ENCODE data around the gene PEMT. TPM values are rescaled to one million over a fixed set of nuclear protein-coding genes. Genes with fewer than 3 reads are reported as not detected.
A peak's percentile ranks its signal among the peaks of the same experiment; 100 is the strongest.

Gene PEMT
- polyA plus RNA-seq, 1 donor = 25.7 TPM

DNA sequence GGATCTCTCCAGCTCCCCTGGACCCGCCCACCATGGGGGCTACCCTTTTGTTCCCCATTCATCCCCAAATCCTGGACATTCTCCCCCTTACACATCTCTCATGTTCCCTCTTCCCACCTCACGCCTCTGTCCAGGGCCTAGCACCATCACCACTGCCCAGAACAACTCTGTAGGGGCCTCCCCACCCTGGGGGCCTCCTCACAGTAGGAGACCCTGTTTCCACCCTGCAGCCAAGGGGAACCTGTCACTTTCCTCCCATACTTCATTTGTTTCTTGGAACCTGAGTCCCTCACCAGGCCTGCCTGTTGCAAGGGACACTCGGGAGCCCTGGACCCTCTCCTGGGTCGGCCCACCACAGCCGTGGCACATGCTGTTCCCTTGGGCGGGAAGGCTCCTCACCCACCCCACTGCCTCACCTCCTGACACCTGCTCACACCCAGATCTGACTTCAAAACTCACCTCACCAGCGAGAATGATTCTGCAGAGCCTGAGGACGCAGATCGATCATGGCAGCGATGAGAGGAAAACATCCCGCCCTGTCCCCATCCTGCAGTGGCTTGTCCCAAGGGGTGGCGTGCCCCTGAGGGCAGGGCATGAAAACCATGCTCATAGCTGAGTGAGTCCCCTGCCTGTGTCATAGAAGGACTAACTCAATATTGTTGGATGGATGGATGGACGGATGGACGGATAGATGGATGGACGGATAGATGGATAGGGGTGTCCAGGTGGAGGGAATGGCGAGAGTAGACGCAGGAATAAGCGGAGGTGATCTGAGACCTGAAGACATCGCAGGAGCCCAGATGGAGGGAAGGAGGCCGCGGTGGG, 88.6 kb downstream of the PEMT start:
- Histone ChIP-seq H3K4me1 (ENCODE audit: control insufficient read depth, insufficient read depth, low read length) (no peaks in the 10 kb centered on the region), H3K9me3 (ENCODE audit: control insufficient read depth, low read depth, low read length) (no peaks in the 10 kb centered on the region), H3K36me3 (ENCODE audit: control insufficient read depth, insufficient read depth, low read length) (no peaks in the 10 kb centered on the region), H3K4me3 (ENCODE audit: low read length) (no peak overlapping the region), H3K27me3 (ENCODE audit: control insufficient read depth, insufficient read depth, low read length) (no peaks in the 10 kb centered on the region), H3K27ac (ENCODE audit: low read length) (no peak overlapping the region)
- 100% methylated on average over 1 of the region's 21 CpGs for WGBS (ENCODE audit: insufficient coverage, low lambda C conversion rate)
- DNase-seq = no peak

DNA sequence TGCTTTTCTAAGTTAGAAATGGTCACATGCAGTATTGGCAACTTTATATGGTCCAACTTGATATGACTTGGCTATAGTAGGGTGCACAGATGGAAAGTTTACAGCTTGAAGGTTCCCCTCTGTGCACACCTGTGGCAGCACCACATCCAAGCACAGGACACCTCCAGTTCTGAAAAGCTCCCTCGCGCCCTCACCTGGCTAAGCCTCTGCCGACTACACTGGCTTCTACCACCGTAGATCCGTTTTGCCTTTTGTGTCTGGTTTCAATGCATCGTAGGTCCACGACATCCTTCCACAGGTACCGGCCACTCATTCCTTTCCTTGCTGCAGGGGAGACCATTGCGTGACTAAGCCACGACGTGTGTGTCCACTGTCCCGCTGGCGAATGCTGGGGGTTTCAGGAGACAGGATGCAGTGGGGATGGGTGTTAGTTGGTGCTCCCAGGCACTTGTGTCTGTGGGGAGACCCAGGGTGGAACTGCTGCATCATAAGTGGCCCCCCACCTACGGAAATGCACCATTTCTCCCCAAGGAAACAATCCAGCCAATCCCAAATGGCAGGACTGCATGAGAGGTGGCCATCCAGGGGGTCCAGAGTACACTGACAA, 90.4 kb downstream of the PEMT start:
- H3K4me1 ChIP-seq (ENCODE audit: control insufficient read depth, insufficient read depth, low read length) = peaks cover 3% of the 10 kb centered on the region
- H3K9me3 ChIP-seq (ENCODE audit: control insufficient read depth, low read depth, low read length) = no peaks in the 10 kb centered on the region
- no peaks in the 10 kb centered on the region for H3K36me3 ChIP-seq (ENCODE audit: control insufficient read depth, insufficient read depth, low read length)
- no peaks in the 10 kb centered on the region for H3K27me3 ChIP-seq (ENCODE audit: control insufficient read depth, insufficient read depth, low read length)
- H3K4me3 ChIP-seq (ENCODE audit: low read length) = no peak overlapping the region
- no peak overlapping the region for H3K27ac ChIP-seq (ENCODE audit: low read length)
- no peak for DNase-seq
- WGBS (ENCODE audit: insufficient coverage, low lambda C conversion rate) = no CpG with 5 or more reads among the region's 14 CpGs

GRCh38 chr17:17499402-17500145, 91.9 kb downstream of the PEMT start:
- H3K27ac ChIP-seq (ENCODE audit: low read length) = no peak overlapping the region
- H3K4me3 ChIP-seq (ENCODE audit: low read length) = no peak overlapping the region
- H3K9me3 ChIP-seq (ENCODE audit: control insufficient read depth, low read depth, low read length) = no peaks in the 10 kb centered on the region
- peaks cover 14% of the 10 kb centered on the region for H3K27me3 ChIP-seq (ENCODE audit: control insufficient read depth, insufficient read depth, low read length)
- no CpG with 5 or more reads among the region's 17 CpGs for WGBS (ENCODE audit: insufficient coverage, low lambda C conversion rate)
- H3K4me1 ChIP-seq (ENCODE audit: control insufficient read depth, insufficient read depth, low read length) = peaks cover 13% of the 10 kb centered on the region
- no peaks in the 10 kb centered on the region for H3K36me3 ChIP-seq (ENCODE audit: control insufficient read depth, insufficient read depth, low read length)
- DNase-seq = no peak

GRCh38 chr17:17498606-17499301, 92.8 kb downstream of the PEMT start:
- no peak overlapping the region for H3K27ac ChIP-seq (ENCODE audit: low read length)
- no peak for DNase-seq
- peaks cover 15% of the 10 kb centered on the region for H3K4me1 ChIP-seq (ENCODE audit: control insufficient read depth, insufficient read depth, low read length)
- no CpG with 5 or more reads among the region's 16 CpGs for whole genome bisulfite sequencing (ENCODE audit: insufficient coverage, low lambda C conversion rate)
- H3K9me3 ChIP-seq (ENCODE audit: control insufficient read depth, low read depth, low read length) = no peaks in the 10 kb centered on the region
- peaks cover 2% of the 10 kb centered on the region for H3K36me3 ChIP-seq (ENCODE audit: control insufficient read depth, insufficient read depth, low read length)
- H3K4me3 ChIP-seq (ENCODE audit: low read length) = no peak overlapping the region
- peaks cover 16% of the 10 kb centered on the region for H3K27me3 ChIP-seq (ENCODE audit: control insufficient read depth, insufficient read depth, low read length)

GRCh38 chr17:17497845-17498520, 93.5 kb downstream of the PEMT start:
- H3K27ac ChIP-seq (ENCODE audit: low read length) = no peak overlapping the region
- H3K36me3 ChIP-seq (ENCODE audit: control insufficient read depth, insufficient read depth, low read length) = peaks cover 7% of the 10 kb centered on the region
- no peak overlapping the region for H3K4me3 ChIP-seq (ENCODE audit: low read length)
- DNase-seq = no peak
- peaks cover 15% of the 10 kb centered on the region for H3K4me1 ChIP-seq (ENCODE audit: control insufficient read depth, insufficient read depth, low read length)
- peaks cover 16% of the 10 kb centered on the region for H3K27me3 ChIP-seq (ENCODE audit: control insufficient read depth, insufficient read depth, low read length)
- no peaks in the 10 kb centered on the region for H3K9me3 ChIP-seq (ENCODE audit: control insufficient read depth, low read depth, low read length)
- no CpG with 5 or more reads among the region's 10 CpGs for WGBS (ENCODE audit: insufficient coverage, low lambda C conversion rate)

DNA sequence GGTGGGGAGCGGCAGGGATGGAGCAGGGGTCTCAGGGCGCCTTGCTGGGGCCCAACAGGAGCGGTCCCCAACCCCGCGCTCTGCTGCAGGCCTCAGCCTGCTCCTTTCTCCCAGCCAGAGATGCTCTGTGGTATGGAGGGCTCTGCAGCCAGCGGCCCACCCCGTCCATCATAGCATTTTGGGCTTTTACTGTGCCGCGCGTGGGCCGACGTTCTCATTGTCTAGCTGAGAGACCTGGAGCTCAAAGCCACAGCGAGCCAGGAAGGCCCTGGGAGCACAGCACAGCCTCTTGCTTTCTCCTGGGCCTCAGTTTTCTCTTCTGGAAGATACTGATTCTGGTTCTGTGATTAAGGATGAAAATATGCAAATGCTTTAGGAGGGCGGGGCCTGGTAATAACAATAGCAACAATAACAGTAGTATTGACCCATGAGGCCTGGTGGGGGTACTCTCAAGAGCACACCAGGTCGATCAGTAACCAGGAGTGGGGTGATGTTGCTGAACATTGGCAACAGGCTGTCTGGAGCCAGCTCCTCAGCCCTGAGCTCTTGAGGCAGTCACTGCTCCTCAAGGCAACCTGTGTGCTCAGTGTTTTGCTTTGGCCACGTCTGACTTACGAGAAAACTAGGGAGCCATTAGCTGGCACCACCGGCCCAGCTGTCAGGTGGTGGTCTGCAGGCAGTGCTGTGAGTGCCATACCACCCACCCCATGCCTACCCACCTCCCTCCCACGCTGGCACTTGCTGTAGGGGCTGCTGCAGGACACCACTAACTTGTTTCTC, 94.3 kb downstream of the PEMT start:
- WGBS (ENCODE audit: insufficient coverage, low lambda C conversion rate) = no CpG with 5 or more reads among the region's 19 CpGs
- DNase-seq = no peak
- peaks cover 12% of the 10 kb centered on the region for H3K36me3 ChIP-seq (ENCODE audit: control insufficient read depth, insufficient read depth, low read length)
- H3K9me3 ChIP-seq (ENCODE audit: control insufficient read depth, low read depth, low read length) = no peaks in the 10 kb centered on the region
- peaks cover 15% of the 10 kb centered on the region for H3K4me1 ChIP-seq (ENCODE audit: control insufficient read depth, insufficient read depth, low read length)
- no peak overlapping the region for H3K4me3 ChIP-seq (ENCODE audit: low read length)
- no peak overlapping the region for H3K27ac ChIP-seq (ENCODE audit: low read length)
- H3K27me3 ChIP-seq (ENCODE audit: control insufficient read depth, insufficient read depth, low read length) = peaks cover 16% of the 10 kb centered on the region

GRCh38 chr17:17496189-17497064, 95.1 kb downstream of the PEMT start, which contains the start of gene RASD1:
RASD1 (minus strand) TSS chr17:17496395; CDS start chr17:17496181, 214 bp downstream.
- Histone ChIP-seq H3K27me3 (ENCODE audit: control insufficient read depth, insufficient read depth, low read length) (peaks cover 16% of the 10 kb centered on the region), H3K36me3 (ENCODE audit: control insufficient read depth, insufficient read depth, low read length) (peaks cover 20% of the 10 kb centered on the region), H3K4me1 (ENCODE audit: control insufficient read depth, insufficient read depth, low read length) (peaks cover 15% of the 10 kb centered on the region), H3K27ac (ENCODE audit: low read length) (peak within 1 kb of the TSS; percentile 53), H3K4me3 (ENCODE audit: low read length) (peak within 1 kb of the TSS; percentile 54), H3K9me3 (ENCODE audit: control insufficient read depth, low read depth, low read length) (no peaks in the 10 kb centered on the region)
- peak; percentile 84 to 91 for DNase-seq
- WGBS (ENCODE audit: insufficient coverage, low lambda C conversion rate) = no CpG with 5 or more reads among the region's 93 CpGs

- no CpG with 5 or more reads among the region's 65 CpGs for WGBS (ENCODE audit: insufficient coverage, low lambda C conversion rate)
- DNase-seq = no peak
- H3K36me3 ChIP-seq (ENCODE audit: control insufficient read depth, insufficient read depth, low read length) = peaks cover 27% of the 10 kb centered on the region
Measured at GRCh38 chr17:17495536-17496188, 95.8 kb downstream of the PEMT start.

More at GRCh38 chr17:17495536-17496188, 95.8 kb downstream of the PEMT start:
- peak overlapping the region; percentile 51 for H3K4me3 ChIP-seq (ENCODE audit: low read length)
- H3K4me1 ChIP-seq (ENCODE audit: control insufficient read depth, insufficient read depth, low read length) = peaks cover 15% of the 10 kb centered on the region
- H3K27ac ChIP-seq (ENCODE audit: low read length) = no peak overlapping the region
- H3K9me3 ChIP-seq (ENCODE audit: control insufficient read depth, low read depth, low read length) = no peaks in the 10 kb centered on the region
- H3K27me3 ChIP-seq (ENCODE audit: control insufficient read depth, insufficient read depth, low read length) = peaks cover 16% of the 10 kb centered on the region
